Nephron progenitor cell (in vitro differentiated cells): Measurements from ENCODE around the gene PCNX2.

Source experiments
- DNase-seq: peaks from one replicate; pipeline ENCODE4 v3.0.0; 2021
- H3K27ac Mint-ChIP-seq: 2 replicates; pipeline ENCODE4 v1.8.0; 2021; ENCODE audit warnings: mild to moderate bottlenecking, moderate library complexity, mixed read lengths
- H3K27me3 Mint-ChIP-seq: 2 replicates; pipeline ENCODE4 v1.8.0; 2021; ENCODE audit warnings: mild to moderate bottlenecking, low read depth, mixed read lengths; ENCODE audit not compliant: poor library complexity
- H3K36me3 Mint-ChIP-seq: 2 replicates; pipeline ENCODE4 v1.8.0; 2021; ENCODE audit warnings: low read depth, mixed read lengths
- H3K4me1 Mint-ChIP-seq: 2 replicates; pipeline ENCODE4 v1.8.0; 2021; ENCODE audit warnings: mixed read lengths
- H3K4me3 Mint-ChIP-seq: 2 replicates; pipeline ENCODE4 v1.8.0; 2021; ENCODE audit warnings: mild to moderate bottlenecking, moderate library complexity, mixed read lengths
- H3K9me3 Mint-ChIP-seq: 2 replicates; pipeline ENCODE4 v1.8.0; 2021; ENCODE audit warnings: mild to moderate bottlenecking, moderate library complexity, mixed read lengths
- CTCF ChIP-seq: fragments of 200-600 bp; sonication (generic); IDR thresholded peaks from 2 replicates; pipeline ENCODE4 v1.5.0; 2021; ENCODE audit warnings: antibody characterized with exemption

The PCNX2 gene

GRCh38 chr1:233338102-233338501 lies 42.6 kb upstream of the PCNX2 start:
- peaks cover 5% of the 10 kb centered on the region for H3K4me1 Mint-ChIP-seq
- H3K36me3 Mint-ChIP-seq, result no peaks in the 10 kb centered on the region
- H3K9me3 Mint-ChIP-seq, result no peaks in the 10 kb centered on the region
- H3K4me3 Mint-ChIP-seq, result no peak overlapping the region
- H3K27me3 Mint-ChIP-seq, result peaks cover 16% of the 10 kb centered on the region
- TF ChIP-seq CTCF, result no peak
- DNase-seq, result no peak
- no peak overlapping the region for H3K27ac Mint-ChIP-seq

- H3K36me3 Mint-ChIP-seq, result no peaks in the 10 kb centered on the region
- no peaks in the 10 kb centered on the region for H3K9me3 Mint-ChIP-seq
- no peak overlapping the region for H3K27ac Mint-ChIP-seq
These were observed 42.0 kb upstream of the PCNX2 start for GRCh38 chr1:233337505-233337904.

GRCh38 chr1:233336554-233337456 lies 41.3 kb upstream of the PCNX2 start:
- no peak for TF ChIP-seq CTCF
- Mint-ChIP-seq H3K27me3 (peaks cover 23% of the 10 kb centered on the region), H3K4me3 (no peak overlapping the region), H3K9me3 (no peaks in the 10 kb centered on the region), H3K36me3 (no peaks in the 10 kb centered on the region), H3K27ac (no peak overlapping the region), H3K4me1 (peaks cover 5% of the 10 kb centered on the region)
- no peak for DNase-seq

More at GRCh38 chr1:233337505-233337904, 42.0 kb upstream of the PCNX2 start:
- Mint-ChIP-seq H3K27me3 (peaks cover 16% of the 10 kb centered on the region), H3K4me1 (peaks cover 5% of the 10 kb centered on the region), H3K4me3 (no peak overlapping the region)
- no peak for DNase-seq
- TF ChIP-seq CTCF, result no peak

GRCh38 chr1:233334092-233334491 lies 38.6 kb upstream of the PCNX2 start:
- Mint-ChIP-seq H3K27ac (no peak overlapping the region), H3K36me3 (no peaks in the 10 kb centered on the region), H3K27me3 (peaks cover 36% of the 10 kb centered on the region), H3K4me3 (no peak overlapping the region), H3K9me3 (no peaks in the 10 kb centered on the region), H3K4me1 (peaks cover 5% of the 10 kb centered on the region)
- DNase-seq, result no peak
- no peak for TF ChIP-seq CTCF

- Mint-ChIP-seq H3K27ac (no peak overlapping the region), H3K4me1 (peaks cover 10% of the 10 kb centered on the region), H3K9me3 (no peaks in the 10 kb centered on the region), H3K4me3 (no peak overlapping the region), H3K36me3 (no peaks in the 10 kb centered on the region), H3K27me3 (peaks cover 38% of the 10 kb centered on the region)
- TF ChIP-seq CTCF, result no peak
- DNase-seq, result no peak
These were observed 37.6 kb upstream of the PCNX2 start for GRCh38 chr1:233333086-233333485.
